Measurements from ENCODE around the gene SRGAP1. TPM values are rescaled to one million over a fixed set of nuclear protein-coding genes. Genes with fewer than 3 reads are reported as not detected.

The SRGAP1 gene
- total RNA-seq, 1 donor from 2014 or later = 9.7 TPM

- Mint-ChIP-seq H3K9me3 (no peaks in the 10 kb centered on the region), H3K27me3 (ENCODE audit: low read depth) (no peaks in the 10 kb centered on the region), H3K4me1 (peaks cover 2% of the 10 kb centered on the region), H3K4me3 (no peak overlapping the region), H3K27ac (no peak overlapping the region), H3K36me3 (no peaks in the 10 kb centered on the region)
- no peak for DNase-seq (ENCODE audit: low spot score in 2 of 2, unreplicated experiment in 2 of 2)
- no peak for TF ChIP-seq CTCF (IDR thresholded peaks at IDR 0.05; ENCODE audit: unreplicated experiment)
These were observed 119.4 kb downstream of the SRGAP1 start for GRCh38 chr12:63963868-63964267.

- Mint-ChIP-seq H3K4me1 (peaks cover 2% of the 10 kb centered on the region), H3K27me3 (ENCODE audit: low read depth) (no peaks in the 10 kb centered on the region), H3K9me3 (no peaks in the 10 kb centered on the region), H3K27ac (no peak overlapping the region), H3K4me3 (no peak overlapping the region), H3K36me3 (no peaks in the 10 kb centered on the region)
- TF ChIP-seq CTCF (IDR thresholded peaks at IDR 0.05; ENCODE audit: unreplicated experiment) = no peak
- no peak for DNase-seq (ENCODE audit: low spot score in 2 of 2, unreplicated experiment in 2 of 2)
These were observed 119.8 kb downstream of the SRGAP1 start for GRCh38 chr12:63964301-63964700.

- no peak overlapping the region for H3K27ac Mint-ChIP-seq
These were observed 121.6 kb downstream of the SRGAP1 start for GRCh38 chr12:63965936-63966605.

GRCh38 chr12:63966606-63966975 is 122.1 kb downstream of the SRGAP1 start:
- Mint-ChIP-seq H3K27me3 (ENCODE audit: low read depth) (no peaks in the 10 kb centered on the region), H3K4me3 (no peak overlapping the region), H3K9me3 (no peaks in the 10 kb centered on the region), H3K36me3 (no peaks in the 10 kb centered on the region), H3K27ac (no peak overlapping the region), H3K4me1 (peaks cover 5% of the 10 kb centered on the region)
- no peak for DNase-seq (ENCODE audit: low spot score in 2 of 2, unreplicated experiment in 2 of 2)
- TF ChIP-seq CTCF (IDR thresholded peaks at IDR 0.05; ENCODE audit: unreplicated experiment) = no peak

More at GRCh38 chr12:63965936-63966605, 121.6 kb downstream of the SRGAP1 start:
- no peaks in the 10 kb centered on the region for H3K36me3 Mint-ChIP-seq
- no peaks in the 10 kb centered on the region for H3K27me3 Mint-ChIP-seq (ENCODE audit: low read depth)
- no peaks in the 10 kb centered on the region for H3K9me3 Mint-ChIP-seq
- TF ChIP-seq CTCF (IDR thresholded peaks at IDR 0.05; ENCODE audit: unreplicated experiment) = no peak
- H3K4me3 Mint-ChIP-seq = no peak overlapping the region
- peaks cover 5% of the 10 kb centered on the region for H3K4me1 Mint-ChIP-seq
- DNase-seq (ENCODE audit: low spot score in 2 of 2, unreplicated experiment in 2 of 2) = no peak

GRCh38 chr12:63967358-63968145 is 123.1 kb downstream of the SRGAP1 start:
- H3K4me3 Mint-ChIP-seq = no peak overlapping the region
- no peak for TF ChIP-seq CTCF (IDR thresholded peaks at IDR 0.05; ENCODE audit: unreplicated experiment)
- no peak for DNase-seq (ENCODE audit: low spot score in 2 of 2, unreplicated experiment in 2 of 2)
- H3K27me3 Mint-ChIP-seq (ENCODE audit: low read depth) = no peaks in the 10 kb centered on the region
- H3K4me1 Mint-ChIP-seq = peaks cover 5% of the 10 kb centered on the region
- no peaks in the 10 kb centered on the region for H3K36me3 Mint-ChIP-seq
- H3K27ac Mint-ChIP-seq = no peak overlapping the region
- H3K9me3 Mint-ChIP-seq = no peaks in the 10 kb centered on the region

Measured in mesothelial cell of epicardium (in vitro differentiated cells).